NB4 (cell line): ENCODE results near the gene SPTSSA.

Experiments used
- MYC ChIP-seq: IDR thresholded peaks from 2 replicates; pipeline ENCODE4 v1.6.1; 2011; ENCODE audit warnings: low read depth, low read length
- POLR2A ChIP-seq: IDR thresholded peaks from 2 replicates; pipeline ENCODE4 v1.6.1; 2011; ENCODE audit warnings: mild to moderate bottlenecking; ENCODE audit not compliant: insufficient read length; ENCODE audit errors: extremely low read depth
- TF ChIP-seq, protein P1 (sequence below): IDR thresholded peaks from one replicate; pipeline ENCODE4 v1.5.1; 2012; ENCODE audit warnings: low read depth, low read length
- TF ChIP-seq, protein P2 (sequence below): IDR thresholded peaks from 2 replicates; pipeline ENCODE4 v1.6.1; 2011; ENCODE audit warnings: low read depth, low read length

GRCh38 chr14:34436118-34436905, 25.7 kb downstream of the SPTSSA start:
- TF ChIP-seq, protein P1, sequence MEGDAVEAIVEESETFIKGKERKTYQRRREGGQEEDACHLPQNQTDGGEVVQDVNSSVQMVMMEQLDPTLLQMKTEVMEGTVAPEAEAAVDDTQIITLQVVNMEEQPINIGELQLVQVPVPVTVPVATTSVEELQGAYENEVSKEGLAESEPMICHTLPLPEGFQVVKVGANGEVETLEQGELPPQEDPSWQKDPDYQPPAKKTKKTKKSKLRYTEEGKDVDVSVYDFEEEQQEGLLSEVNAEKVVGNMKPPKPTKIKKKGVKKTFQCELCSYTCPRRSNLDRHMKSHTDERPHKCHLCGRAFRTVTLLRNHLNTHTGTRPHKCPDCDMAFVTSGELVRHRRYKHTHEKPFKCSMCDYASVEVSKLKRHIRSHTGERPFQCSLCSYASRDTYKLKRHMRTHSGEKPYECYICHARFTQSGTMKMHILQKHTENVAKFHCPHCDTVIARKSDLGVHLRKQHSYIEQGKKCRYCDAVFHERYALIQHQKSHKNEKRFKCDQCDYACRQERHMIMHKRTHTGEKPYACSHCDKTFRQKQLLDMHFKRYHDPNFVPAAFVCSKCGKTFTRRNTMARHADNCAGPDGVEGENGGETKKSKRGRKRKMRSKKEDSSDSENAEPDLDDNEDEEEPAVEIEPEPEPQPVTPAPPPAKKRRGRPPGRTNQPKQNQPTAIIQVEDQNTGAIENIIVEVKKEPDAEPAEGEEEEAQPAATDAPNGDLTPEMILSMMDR, result no peak
- TF ChIP-seq POLR2A, result no peak
- TF ChIP-seq, protein P2, sequence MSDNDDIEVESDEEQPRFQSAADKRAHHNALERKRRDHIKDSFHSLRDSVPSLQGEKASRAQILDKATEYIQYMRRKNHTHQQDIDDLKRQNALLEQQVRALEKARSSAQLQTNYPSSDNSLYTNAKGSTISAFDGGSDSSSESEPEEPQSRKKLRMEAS, result no peak
- TF ChIP-seq MYC, result no peak
